Adrenal gland (tissue), 5 donors: ENCODE results near the gene COL15A1.

Experiments used
- CTCF ChIP-seq, 6 experiments: fragments of 450-650 bp in 4 of 6; fragments of 200-600 bp in 2 of 6; sonication (generic) in 1 of 6; IDR thresholded peaks; 1 replicate in 5 of 6; 2 replicates in 1 of 6; pipeline versions ENCODE4 v1.5.1 to v1.8.0; 2016 to 2021; ENCODE audit warnings: antibody characterized with exemption in 6 of 6, mild to moderate bottlenecking in 2 of 6, moderate library complexity in 1 of 6
- POLR2A ChIP-seq, 2 donors: fragments of 450-650 bp; IDR thresholded peaks; one replicate each; pipeline ENCODE4 v1.6.1; 2017; ENCODE audit warnings: antibody characterized with exemption in 2 of 2, mild to moderate bottlenecking in 2 of 2, moderate library complexity in 1 of 2
- donor health status: DM: no; HTN: no; CAD: no.

GRCh38 chr9:99057665-99058625, 114.2 kb downstream of the COL15A1 start:
- TF ChIP-seq CTCF (IDR thresholded peaks at IDR 0.05) (no peak), POLR2A (IDR thresholded peaks at IDR 0.05) (no peak)
